ENCODE measurements around the gene ECM2. TPM values are rescaled to one million over a fixed set of nuclear protein-coding genes. Genes with fewer than 3 reads are reported as not detected.
A peak's percentile ranks its signal among the peaks of the same experiment; 100 is the strongest.

Gene ECM2
- total RNA-seq, 2 experiments from 2014 or later: not detected

GRCh38 chr9:92501671-92502393 is 34.0 kb downstream of the ECM2 start:
- DNase-seq: no peak
- peaks cover 1% of the 10 kb centered on the region for H3K36me3 Mint-ChIP-seq
- H3K27me3 Mint-ChIP-seq: no peaks in the 10 kb centered on the region
- no peaks in the 10 kb centered on the region for H3K9me3 Mint-ChIP-seq (ENCODE audit: low read depth)
- CTCF ChIA-PET: no interaction called here
- peak; percentile 68 for ATAC-seq
- H3K4me1 Mint-ChIP-seq: no peaks in the 10 kb centered on the region
- no peak overlapping the region for H3K4me3 Mint-ChIP-seq
- H3K27ac Mint-ChIP-seq: no peak overlapping the region

- DNase-seq: no peak
- H3K4me3 Mint-ChIP-seq: no peak overlapping the region
- H3K36me3 Mint-ChIP-seq: peaks cover 1% of the 10 kb centered on the region
- no peak for ATAC-seq
- H3K9me3 Mint-ChIP-seq (ENCODE audit: low read depth): no peaks in the 10 kb centered on the region
- H3K27me3 Mint-ChIP-seq: no peaks in the 10 kb centered on the region
- no peaks in the 10 kb centered on the region for H3K4me1 Mint-ChIP-seq
- CTCF ChIA-PET: no interaction called here
- H3K27ac Mint-ChIP-seq: no peak overlapping the region
These were observed 35.1 kb downstream of the ECM2 start for GRCh38 chr9:92500725-92501124.

- ATAC-seq (no peak), DNase-seq (no peak)
- Mint-ChIP-seq H3K27ac (no peak overlapping the region), H3K27me3 (no peaks in the 10 kb centered on the region), H3K9me3 (ENCODE audit: low read depth) (no peaks in the 10 kb centered on the region), H3K4me3 (no peak overlapping the region), H3K4me1 (peaks cover 1% of the 10 kb centered on the region), H3K36me3 (peaks cover 1% of the 10 kb centered on the region)
- CTCF ChIA-PET: no interaction called here
These were observed 36.1 kb downstream of the ECM2 start for GRCh38 chr9:92499701-92500100.

- Mint-ChIP-seq H3K4me1 (peaks cover 1% of the 10 kb centered on the region), H3K36me3 (peaks cover 1% of the 10 kb centered on the region), H3K9me3 (ENCODE audit: low read depth) (no peaks in the 10 kb centered on the region), H3K27me3 (no peaks in the 10 kb centered on the region), H3K27ac (no peak overlapping the region), H3K4me3 (no peak overlapping the region)
- CTCF ChIA-PET: no interaction called here
- ATAC-seq (no peak), DNase-seq (no peak)
These were observed 39.2 kb downstream of the ECM2 start for GRCh38 chr9:92496396-92497176.

GRCh38 chr9:92494856-92495255 is 40.9 kb downstream of the ECM2 start:
- peaks cover 3% of the 10 kb centered on the region for H3K4me1 Mint-ChIP-seq
- no peaks in the 10 kb centered on the region for H3K9me3 Mint-ChIP-seq (ENCODE audit: low read depth)
- peaks cover 1% of the 10 kb centered on the region for H3K36me3 Mint-ChIP-seq
- H3K27me3 Mint-ChIP-seq: no peaks in the 10 kb centered on the region
- ATAC-seq (no peak), DNase-seq (no peak)
- H3K4me3 Mint-ChIP-seq: no peak overlapping the region
- CTCF ChIA-PET: no interaction called here
- H3K27ac Mint-ChIP-seq: no peak overlapping the region

GRCh38 chr9:92493749-92494387 is 41.9 kb downstream of the ECM2 start:
- DNase-seq (no peak), ATAC-seq (no peak)
- Mint-ChIP-seq H3K36me3 (peaks cover 1% of the 10 kb centered on the region), H3K9me3 (ENCODE audit: low read depth) (no peaks in the 10 kb centered on the region), H3K27me3 (no peaks in the 10 kb centered on the region), H3K4me3 (no peak overlapping the region), H3K27ac (no peak overlapping the region), H3K4me1 (peaks cover 3% of the 10 kb centered on the region)
- CTCF ChIA-PET: no interaction called here

GRCh38 chr9:92492781-92493401 is 42.9 kb downstream of the ECM2 start:
- H3K4me3 Mint-ChIP-seq: no peak overlapping the region
- no peak overlapping the region for H3K27ac Mint-ChIP-seq
- no peaks in the 10 kb centered on the region for H3K27me3 Mint-ChIP-seq
- no peak for ATAC-seq
- no peaks in the 10 kb centered on the region for H3K9me3 Mint-ChIP-seq (ENCODE audit: low read depth)
- peaks cover 1% of the 10 kb centered on the region for H3K36me3 Mint-ChIP-seq
- DNase-seq: no peak
- H3K4me1 Mint-ChIP-seq: peaks cover 3% of the 10 kb centered on the region
- CTCF ChIA-PET: no interaction called here

GRCh38 chr9:92488681-92489550 is 46.9 kb downstream of the ECM2 start:
- ATAC-seq: no peak
- Mint-ChIP-seq H3K4me1 (peaks cover 2% of the 10 kb centered on the region), H3K9me3 (ENCODE audit: low read depth) (no peaks in the 10 kb centered on the region), H3K27me3 (no peaks in the 10 kb centered on the region), H3K36me3 (no peaks in the 10 kb centered on the region), H3K27ac (no peak overlapping the region), H3K4me3 (no peak overlapping the region)
- DNase-seq: no peak
- CTCF ChIA-PET: no interaction called here

- DNase-seq (no peak), ATAC-seq (no peak)
- CTCF ChIA-PET: no interaction called here
- Mint-ChIP-seq H3K27ac (no peak overlapping the region), H3K4me3 (no peak overlapping the region), H3K36me3 (no peaks in the 10 kb centered on the region), H3K4me1 (peaks cover 2% of the 10 kb centered on the region), H3K27me3 (no peaks in the 10 kb centered on the region), H3K9me3 (ENCODE audit: low read depth) (no peaks in the 10 kb centered on the region)
These were observed 49.4 kb downstream of the ECM2 start for GRCh38 chr9:92486371-92486770.

GRCh38 chr9:92484563-92484962 is 51.2 kb downstream of the ECM2 start:
- peaks cover 8% of the 10 kb centered on the region for H3K4me1 Mint-ChIP-seq
- ATAC-seq: no peak
- no peak for DNase-seq
- H3K9me3 Mint-ChIP-seq (ENCODE audit: low read depth): no peaks in the 10 kb centered on the region
- no peak overlapping the region for H3K27ac Mint-ChIP-seq
- H3K4me3 Mint-ChIP-seq: no peak overlapping the region
- no peaks in the 10 kb centered on the region for H3K36me3 Mint-ChIP-seq
- CTCF ChIA-PET: no interaction called here
- no peaks in the 10 kb centered on the region for H3K27me3 Mint-ChIP-seq

- Mint-ChIP-seq H3K9me3 (ENCODE audit: low read depth) (no peaks in the 10 kb centered on the region), H3K4me1 (peaks cover 8% of the 10 kb centered on the region), H3K36me3 (no peaks in the 10 kb centered on the region), H3K4me3 (no peak overlapping the region), H3K27ac (no peak overlapping the region), H3K27me3 (no peaks in the 10 kb centered on the region)
- DNase-seq (no peak), ATAC-seq (no peak)
- CTCF ChIA-PET: no interaction called here
These were observed 51.9 kb downstream of the ECM2 start for GRCh38 chr9:92483627-92484545.

GRCh38 chr9:92482805-92483204 is 53.0 kb downstream of the ECM2 start:
- H3K9me3 Mint-ChIP-seq (ENCODE audit: low read depth): no peaks in the 10 kb centered on the region
- no peak overlapping the region for H3K27ac Mint-ChIP-seq
- peaks cover 8% of the 10 kb centered on the region for H3K4me1 Mint-ChIP-seq
- no peak overlapping the region for H3K4me3 Mint-ChIP-seq
- CTCF ChIA-PET: no interaction called here
- DNase-seq (no peak), ATAC-seq (no peak)
- no peaks in the 10 kb centered on the region for H3K27me3 Mint-ChIP-seq
- no peaks in the 10 kb centered on the region for H3K36me3 Mint-ChIP-seq
